Kidney (tissue), 14 donors: Measurements from ENCODE around the gene COMMD3. TPM values are rescaled to one million over a fixed set of nuclear protein-coding genes. Genes with fewer than 3 reads are reported as not detected.

Experiments used
- DNase-seq, 5 donors: peaks; one replicate each; pipeline ENCODE4 v3.0.0-alpha.2; 2013 to 2020
- FAIRE-seq: peaks from 2 replicates; lab custom pipeline; 2012; peaks lifted over from hg19 to GRCh38; lab: Jason Lieb, UNC
- H3K27ac ChIP-seq, 2 donors: one replicate each; pipeline ENCODE4 v1.7.0; 2013; ENCODE audit warnings: low read depth in 2 of 2, low read length in 2 of 2, inconsistent platforms in 1 of 2
- H3K27me3 ChIP-seq: one replicate; pipeline ENCODE4 v1.7.1; 2013; ENCODE audit warnings: low read length, inconsistent platforms; ENCODE audit not compliant: control insufficient read depth, insufficient read depth
- H3K36me3 ChIP-seq, 3 donors: one replicate each; pipeline versions ENCODE4 v1.7.0 to v1.7.1; 2013; ENCODE audit warnings: low read length in 3 of 3, control low read depth in 1 of 3, inconsistent platforms in 1 of 3; ENCODE audit not compliant: insufficient read depth in 3 of 3, control insufficient read depth in 2 of 3
- H3K4me1 ChIP-seq, 3 donors: one replicate each; pipeline versions ENCODE4 v1.7.0 to v1.7.1; 2013; ENCODE audit warnings: low read length in 3 of 3, inconsistent platforms in 1 of 3, low read depth in 1 of 3; ENCODE audit not compliant: control insufficient read depth in 2 of 3, insufficient read depth in 2 of 3
- H3K4me3 ChIP-seq, 3 donors: one replicate each; pipeline versions ENCODE4 v1.7.0 to v1.8.1; 2013; ENCODE audit warnings: low read length in 3 of 3, control low read depth in 1 of 3, inconsistent platforms in 1 of 3
- H3K9ac ChIP-seq, 3 donors: one replicate each; pipeline versions ENCODE4 v1.7.0 to v1.7.1; 2013; ENCODE audit warnings: low read length in 3 of 3, control low read depth in 1 of 3, inconsistent platforms in 1 of 3
- H3K9me3 ChIP-seq, 3 donors: one replicate each; pipeline versions ENCODE4 v1.7.0 to v1.7.1; 2013; ENCODE audit warnings: low read length in 3 of 3, control low read depth in 1 of 3, inconsistent platforms in 1 of 3; ENCODE audit not compliant: control insufficient read depth in 2 of 3, insufficient read depth in 1 of 3
- intact Hi-C: fragments of 100-400 bp; cut with DNase I; formaldehyde crosslinking; loops from one replicate; pipeline ENCODE4 v1.11.1; 2022
- polyA plus RNA-seq: library from polyadenylated mRNA; stranded (reverse); fragments of 350-450 nt; fragmentation: Illumina TruSeq; extraction: RNeasy Lipid Tissue Mini Kit (QIAGEN cat#74804); gene quantifications from one replicate; pipeline ENCODE4 v1.2.3, GENCODE V29; 2014; ENCODE audit warnings: low read depth, low replicate concordance; ENCODE audit not compliant: insufficient read depth
- total RNA-seq: library from RNA; stranded (reverse); fragmentation: NEBNext Ultra II Directional; extraction: Animal tissue kit (Norgen Biotek cat#: 25700); gene quantifications from one replicate; pipeline ENCODE4 v1.2.1, GENCODE V29; 2021
- TF ChIP-seq, protein P1 (sequence below): IDR thresholded peaks from 3 replicates; pipeline ENCODE4 v1.5.1; 2012; ENCODE audit warnings: mild to moderate bottlenecking, moderate library complexity, borderline replicate concordance; ENCODE audit not compliant: insufficient read depth; ENCODE audit errors: extremely low read depth
- donor health status: control.
- donor health status: control.
- donor health status: control.
- donor health status: control.
- donor health status: control.
- donor health status: DM: yes; HTN: yes; CAD: no.
- donor health status: Normal renal cell carcinoma (clear cell type).

Gene COMMD3
- total and polyA plus RNA-seq, 2 donors from 2014 or later, result 46.2 to 72.8 TPM

DNA sequence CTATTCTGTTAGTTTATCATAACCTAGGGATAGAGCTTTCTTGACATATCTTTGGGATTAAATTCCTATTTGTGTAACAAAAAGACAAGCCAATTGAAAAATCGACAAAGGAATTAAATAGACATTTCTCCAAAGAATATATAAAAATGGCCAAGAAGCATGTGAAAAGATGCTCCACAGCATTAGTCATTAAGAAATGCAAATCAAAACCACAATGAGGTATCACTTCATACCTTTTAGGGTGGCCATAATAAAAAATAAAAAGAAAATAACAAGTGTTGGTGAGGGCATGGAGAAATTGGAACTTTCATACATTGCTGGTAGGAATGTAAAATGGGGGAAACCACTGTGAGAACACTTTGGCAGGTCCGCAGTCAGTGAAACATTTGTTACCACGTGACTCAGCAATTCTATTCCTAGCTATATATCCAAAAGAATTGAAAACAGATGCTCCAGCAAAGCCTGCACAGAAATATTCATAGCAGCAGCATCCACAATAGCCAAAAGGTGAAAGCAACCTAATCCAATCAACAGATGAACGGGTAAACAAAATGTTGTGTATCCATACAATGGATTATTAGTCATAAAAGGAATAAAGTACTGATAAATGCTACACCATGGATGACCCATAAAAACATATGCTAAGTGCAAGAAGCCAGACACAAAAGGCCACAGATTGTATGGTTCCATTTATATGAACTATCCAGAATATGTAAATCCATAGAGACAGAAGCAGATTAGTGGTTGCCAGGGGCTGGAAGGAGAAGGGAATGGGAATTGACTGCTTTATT, 49.7 kb downstream of the COMMD3 start:
- TF ChIP-seq, protein P1, sequence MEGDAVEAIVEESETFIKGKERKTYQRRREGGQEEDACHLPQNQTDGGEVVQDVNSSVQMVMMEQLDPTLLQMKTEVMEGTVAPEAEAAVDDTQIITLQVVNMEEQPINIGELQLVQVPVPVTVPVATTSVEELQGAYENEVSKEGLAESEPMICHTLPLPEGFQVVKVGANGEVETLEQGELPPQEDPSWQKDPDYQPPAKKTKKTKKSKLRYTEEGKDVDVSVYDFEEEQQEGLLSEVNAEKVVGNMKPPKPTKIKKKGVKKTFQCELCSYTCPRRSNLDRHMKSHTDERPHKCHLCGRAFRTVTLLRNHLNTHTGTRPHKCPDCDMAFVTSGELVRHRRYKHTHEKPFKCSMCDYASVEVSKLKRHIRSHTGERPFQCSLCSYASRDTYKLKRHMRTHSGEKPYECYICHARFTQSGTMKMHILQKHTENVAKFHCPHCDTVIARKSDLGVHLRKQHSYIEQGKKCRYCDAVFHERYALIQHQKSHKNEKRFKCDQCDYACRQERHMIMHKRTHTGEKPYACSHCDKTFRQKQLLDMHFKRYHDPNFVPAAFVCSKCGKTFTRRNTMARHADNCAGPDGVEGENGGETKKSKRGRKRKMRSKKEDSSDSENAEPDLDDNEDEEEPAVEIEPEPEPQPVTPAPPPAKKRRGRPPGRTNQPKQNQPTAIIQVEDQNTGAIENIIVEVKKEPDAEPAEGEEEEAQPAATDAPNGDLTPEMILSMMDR, result no peak
- H3K27ac ChIP-seq, result no peak overlapping the region
- intact Hi-C loops, result no loop called here
- no peaks in the 10 kb centered on the region for H3K27me3 ChIP-seq
- H3K4me3 ChIP-seq, result no peak overlapping the region
- H3K36me3 ChIP-seq, result no peaks in the 10 kb centered on the region
- FAIRE-seq (no peak), DNase-seq (no peak)
- no peak overlapping the region for H3K9ac ChIP-seq
- no peaks in the 10 kb centered on the region for H3K4me1 ChIP-seq
- no peaks in the 10 kb centered on the region for H3K9me3 ChIP-seq

DNA sequence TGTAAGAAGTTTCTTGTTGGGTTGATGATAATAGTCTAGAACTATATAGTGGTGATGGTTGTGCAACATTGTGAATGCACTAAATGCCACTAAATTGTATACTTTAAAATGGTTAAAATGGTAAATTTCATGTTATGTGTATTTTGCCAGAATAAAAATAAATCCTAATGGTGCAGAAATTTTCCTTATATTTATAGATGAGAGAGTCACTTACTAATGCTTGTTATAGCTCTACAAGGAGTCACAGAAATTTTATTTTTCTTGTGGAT, 50.2 kb downstream of the COMMD3 start:
- no peak overlapping the region for H3K27ac ChIP-seq
- no peak for FAIRE-seq
- H3K4me3 ChIP-seq, result no peak overlapping the region
- intact Hi-C loops, result no loop called here
- H3K4me1 ChIP-seq, result no peaks in the 10 kb centered on the region
- H3K27me3 ChIP-seq, result no peaks in the 10 kb centered on the region
- DNase-seq, result no peak
- H3K36me3 ChIP-seq, result no peaks in the 10 kb centered on the region
- H3K9me3 ChIP-seq, result no peaks in the 10 kb centered on the region
- H3K9ac ChIP-seq, result no peak overlapping the region
- TF ChIP-seq, protein P1, result no peak

DNA sequence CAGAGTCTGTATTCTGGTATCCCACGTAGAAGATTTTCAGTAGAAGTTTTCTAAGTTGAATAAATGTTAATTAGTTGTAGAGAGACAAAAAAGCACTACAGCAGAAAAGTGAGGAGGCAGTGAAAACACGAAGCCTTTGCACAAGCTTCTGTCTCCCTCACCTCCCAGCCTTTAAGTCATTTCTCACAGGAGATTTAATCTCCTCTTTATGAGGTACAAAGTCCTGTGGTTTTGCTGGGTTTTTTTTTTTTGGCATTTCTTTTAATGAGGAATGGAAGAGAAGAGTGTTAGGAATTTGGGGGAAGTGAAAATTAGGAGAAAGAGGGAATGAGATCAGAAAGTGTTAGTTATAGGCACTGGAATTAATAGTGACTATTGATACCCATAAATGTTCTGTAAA, 50.6 kb downstream of the COMMD3 start:
- DNase-seq (no peak), FAIRE-seq (no peak)
- intact Hi-C loops, result no loop called here
- H3K27me3 ChIP-seq, result no peaks in the 10 kb centered on the region
- TF ChIP-seq, protein P1, result no peak
- H3K27ac ChIP-seq, result no peak overlapping the region
- no peak overlapping the region for H3K9ac ChIP-seq
- H3K36me3 ChIP-seq, result no peaks in the 10 kb centered on the region
- H3K9me3 ChIP-seq, result no peaks in the 10 kb centered on the region
- no peak overlapping the region for H3K4me3 ChIP-seq
- H3K4me1 ChIP-seq, result no peaks in the 10 kb centered on the region

DNA sequence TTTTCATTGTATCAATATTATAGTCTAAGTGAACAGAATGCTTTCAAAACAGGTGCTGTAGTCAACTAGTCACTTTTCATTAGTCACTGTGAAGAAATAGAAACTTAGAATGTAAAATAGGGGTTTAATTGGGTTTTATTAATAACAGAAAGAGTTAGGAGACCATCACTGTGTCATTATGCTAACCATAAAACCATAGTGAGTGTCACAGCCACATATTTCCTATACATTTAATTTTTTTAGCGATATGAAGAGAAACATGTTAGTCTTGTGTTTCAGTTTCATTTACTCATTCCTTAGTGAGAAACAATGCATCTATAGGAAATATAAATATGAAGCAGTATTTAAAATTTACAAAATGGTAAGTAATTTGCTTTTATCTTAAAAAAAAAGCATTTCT, 51.3 kb downstream of the COMMD3 start:
- no peaks in the 10 kb centered on the region for H3K27me3 ChIP-seq
- no peak for FAIRE-seq
- no peak for DNase-seq
- no peaks in the 10 kb centered on the region for H3K9me3 ChIP-seq
- no peak overlapping the region for H3K9ac ChIP-seq
- H3K36me3 ChIP-seq, result no peaks in the 10 kb centered on the region
- TF ChIP-seq, protein P1, result no peak
- no peak overlapping the region for H3K27ac ChIP-seq
- intact Hi-C loops, result no loop called here
- H3K4me1 ChIP-seq, result no peaks in the 10 kb centered on the region
- no peak overlapping the region for H3K4me3 ChIP-seq
